GM21576 (cell line): ENCODE measurements around the gene NEK5.
"Not testable (repeated sequence)": the region's sequence is repeated elsewhere in the genome, so short reads cannot be mapped to it uniquely, and the experiment has no call there.

ENCODE experiments used
- ATAC-seq: cut with Tn5 transposase; IDR thresholded peaks from one replicate; pipeline ENCODE4 v1.9.1; 2021; ENCODE audit warnings: mild to moderate bottlenecking, moderate library complexity; ENCODE audit not compliant: unreplicated experiment

The NEK5 gene

GRCh38 chr13:52137489-52137888, 8.6 kb upstream of the NEK5 start:
- no peak for ATAC-seq

- ATAC-seq: no peak
These were observed 7.9 kb upstream of the NEK5 start for GRCh38 chr13:52136763-52137162.

GRCh38 chr13:52130641-52131040, 1.8 kb upstream of the NEK5 start:
- no peak for ATAC-seq

- peak; percentile 58 for ATAC-seq
These were observed 830 bp downstream of the NEK5 start for GRCh38 chr13:52127783-52128702.

- ATAC-seq: peak; percentile 11
These were observed 1.5 kb downstream of the NEK5 start for GRCh38 chr13:52127378-52127777.

- no peak for ATAC-seq
These were observed 3.3 kb downstream of the NEK5 start for GRCh38 chr13:52125547-52125946.

GRCh38 chr13:52118595-52118994, 10.3 kb downstream of the NEK5 start:
- no peak for ATAC-seq

GRCh38 chr13:52118095-52118494, 10.8 kb downstream of the NEK5 start:
- no peak for ATAC-seq

- ATAC-seq: no peak
These were observed 16.3 kb downstream of the NEK5 start for GRCh38 chr13:52112591-52112990.

GRCh38 chr13:52109116-52109670, 19.7 kb downstream of the NEK5 start:
- no peak for ATAC-seq

GRCh38 chr13:52105841-52106240, 23.0 kb downstream of the NEK5 start:
- ATAC-seq: no peak

- no peak for ATAC-seq
These were observed 24.2 kb downstream of the NEK5 start for GRCh38 chr13:52104624-52105023.

- ATAC-seq: no peak
These were observed 25.5 kb downstream of the NEK5 start for GRCh38 chr13:52103386-52103785.

GRCh38 chr13:52102423-52102822, 26.4 kb downstream of the NEK5 start:
- ATAC-seq: not testable (repeated sequence)

GRCh38 chr13:52097197-52097596, 31.7 kb downstream of the NEK5 start:
- ATAC-seq: no peak

GRCh38 chr13:52096748-52097147, 32.1 kb downstream of the NEK5 start:
- no peak for ATAC-seq

- no peak for ATAC-seq
These were observed 32.8 kb downstream of the NEK5 start for GRCh38 chr13:52096062-52096461.

- ATAC-seq: no peak
These were observed 36.8 kb downstream of the NEK5 start for GRCh38 chr13:52092087-52092486.

- no peak for ATAC-seq
These were observed 37.4 kb downstream of the NEK5 start for GRCh38 chr13:52091473-52091872.

- no peak for ATAC-seq
These were observed 43.5 kb downstream of the NEK5 start for GRCh38 chr13:52085421-52085820.

GRCh38 chr13:52084981-52085380, 43.9 kb downstream of the NEK5 start:
- not testable (repeated sequence) for ATAC-seq

- ATAC-seq: no peak
These were observed 46.3 kb downstream of the NEK5 start for GRCh38 chr13:52082601-52083000.
